ENCODE data around the gene MKRN1. TPM values are rescaled to one million over a fixed set of nuclear protein-coding genes. Genes with fewer than 3 reads are reported as not detected.
"Not testable (repeated sequence)": the region's sequence is repeated elsewhere in the genome, so short reads cannot be mapped to it uniquely, and the experiment has no call there.

MKRN1 gene
- total and polyA plus RNA-seq, 2 experiments from 2014 or later, result 68.8 to 71.5 TPM

DNA sequence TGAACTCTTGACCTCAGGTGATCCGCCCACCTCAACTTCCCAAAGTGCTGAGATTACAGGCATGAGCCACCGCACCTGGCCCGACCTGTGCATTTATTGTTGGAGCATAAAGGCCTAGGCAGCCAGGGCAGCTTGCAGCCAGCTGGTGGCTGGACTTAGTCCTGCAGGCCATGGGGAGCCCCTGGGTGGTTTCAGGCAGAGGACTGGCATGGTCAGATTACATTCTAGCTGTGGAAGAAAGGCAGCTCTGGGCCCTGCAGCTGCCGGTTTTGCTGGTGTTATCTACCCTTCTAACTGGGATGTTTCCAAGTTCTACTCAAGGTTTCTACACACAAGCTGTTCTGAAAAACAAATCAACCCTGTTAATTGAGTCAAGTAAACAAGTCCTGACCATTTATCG is 22.7 kb upstream of the MKRN1 start:
- H3F3A ChIP-seq (ENCODE audit: insufficient read depth), result no peaks in the 10 kb centered on the region
- no peak overlapping the region for H3K9ac ChIP-seq
- TF ChIP-seq EZH2 (IDR thresholded peaks at IDR 0.05; ENCODE audit: insufficient read depth, poor library complexity, severe bottlenecking), result no peak
- no peak for TF ChIP-seq EZH2phosphoT487 (IDR thresholded peaks at IDR 0.05; ENCODE audit: insufficient read depth, low read depth)
- H3K36me3 ChIP-seq (ENCODE audit: low read depth), result no peaks in the 10 kb centered on the region
- 0 out of 2 replicates have a peak, but pooled peaks cover 4% of the 10 kb centered on the region for H3K4me1 ChIP-seq (ENCODE audit: insufficient read depth)
- no peak overlapping the region for H3K4me2 ChIP-seq (ENCODE audit: unreplicated experiment)
- no peaks in the 10 kb centered on the region for H3K79me2 ChIP-seq (ENCODE audit: insufficient read depth)
- no peaks in the 10 kb centered on the region for H3K27me3 ChIP-seq (replicated peaks; ENCODE audit: insufficient read depth)
- WGBS, 2 experiments (ENCODE audit: low coverage in 1 of 2, low lambda C conversion rate in 2 of 2, missing lambda C conversion rate in 2 of 2), result 85 to 93% methylated on average over 5 of the region's 5 CpGs
- H3K9me3 ChIP-seq (ENCODE audit: low read depth), result no peaks in the 10 kb centered on the region
- no peak for DNase-seq
- H4K20me1 ChIP-seq (ENCODE audit: insufficient read depth), result no peaks in the 10 kb centered on the region
- no peak overlapping the region for H2AFZ ChIP-seq
- H3K9me2 ChIP-seq (ENCODE audit: insufficient read depth), result no peaks in the 10 kb centered on the region
- in situ Hi-C loops (cut with MboI), result loop anchor here (25.0 kb wide), 1 partner anchor 510 kb away; the partner anchor contains the start of gene MRPS33
- H3K4me3 ChIP-seq, result no peak overlapping the region
- no peak overlapping the region for H3K27ac ChIP-seq

DNA sequence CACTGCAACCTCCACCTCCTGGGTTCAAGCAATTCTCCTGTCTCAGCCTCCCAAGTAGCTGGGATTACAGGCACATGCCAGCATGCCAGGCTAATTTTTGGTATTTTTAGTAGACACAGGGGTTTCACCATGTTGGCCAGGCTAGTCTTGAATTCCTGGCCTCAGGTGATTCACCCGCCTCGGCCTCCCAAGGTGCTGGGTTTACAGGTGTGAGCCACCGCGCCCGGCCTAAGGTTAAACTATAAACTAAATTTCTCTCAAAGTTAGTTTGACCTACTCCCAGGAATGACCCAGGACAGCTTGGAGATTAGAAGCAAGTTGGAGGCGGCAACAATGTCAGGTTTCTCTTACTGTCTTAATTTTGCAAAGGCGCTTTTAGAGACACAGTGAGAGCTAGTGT is 18.5 kb upstream of the MKRN1 start:
- H3K27ac ChIP-seq; DNase-seq; H3K4me3 ChIP-seq; H3K36me3 ChIP-seq (ENCODE audit: low read depth); H4K20me1 ChIP-seq (ENCODE audit: insufficient read depth); H3K27me3 ChIP-seq (replicated peaks; ENCODE audit: insufficient read depth); H3K4me1 ChIP-seq (ENCODE audit: insufficient read depth); H2AFZ ChIP-seq; H3F3A ChIP-seq (ENCODE audit: insufficient read depth); H3K9ac ChIP-seq; in situ Hi-C loops (cut with MboI); H3K79me2 ChIP-seq (ENCODE audit: insufficient read depth); H3K9me3 ChIP-seq (ENCODE audit: low read depth); H3K4me2 ChIP-seq (ENCODE audit: unreplicated experiment); H3K9me2 ChIP-seq (ENCODE audit: insufficient read depth): not testable (repeated sequence)
- 96 to 99% methylated on average over 7 of the region's 7 CpGs for WGBS, 2 experiments (ENCODE audit: low coverage in 1 of 2, low lambda C conversion rate in 2 of 2, missing lambda C conversion rate in 2 of 2)

DNA sequence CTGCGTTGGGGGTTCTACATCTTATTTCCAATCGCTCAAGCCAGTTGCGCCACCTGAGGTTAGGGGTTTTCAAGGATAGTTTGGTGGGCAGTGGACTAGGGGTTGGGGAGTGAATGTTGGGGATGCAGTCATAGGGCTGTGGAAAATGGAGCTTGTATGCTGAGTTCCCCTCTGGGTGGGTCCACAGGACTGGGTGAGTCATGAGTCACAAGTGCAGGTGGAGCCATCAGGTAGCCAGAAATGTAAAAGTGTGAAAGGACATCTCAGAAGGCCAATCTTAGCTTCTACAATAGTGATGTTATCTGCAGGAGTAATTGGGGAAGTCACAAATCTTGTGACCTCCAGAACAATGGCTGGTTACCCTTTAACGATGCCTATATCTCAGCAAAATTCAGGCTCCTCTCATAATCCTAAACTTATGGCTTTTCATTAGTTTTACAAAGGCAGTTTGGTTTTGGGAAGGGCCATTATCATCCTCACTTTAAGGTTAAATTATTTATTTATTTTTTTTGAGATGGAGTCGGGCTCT is 18.0 kb upstream of the MKRN1 start:
- in situ Hi-C loops (cut with MboI), result no loop called here
- H2AFZ ChIP-seq, result no peak overlapping the region
- H3K9me2 ChIP-seq (ENCODE audit: insufficient read depth), result no peaks in the 10 kb centered on the region
- no peaks in the 10 kb centered on the region for H4K20me1 ChIP-seq (ENCODE audit: insufficient read depth)
- H3F3A ChIP-seq (ENCODE audit: insufficient read depth), result no peaks in the 10 kb centered on the region
- no peak for DNase-seq
- H3K36me3 ChIP-seq (ENCODE audit: low read depth), result no peaks in the 10 kb centered on the region
- H3K27me3 ChIP-seq (replicated peaks; ENCODE audit: insufficient read depth), result no peaks in the 10 kb centered on the region
- 78 to 81% methylated on average over 5 of the region's 5 CpGs for WGBS, 2 experiments (ENCODE audit: low coverage in 1 of 2, low lambda C conversion rate in 2 of 2, missing lambda C conversion rate in 2 of 2)
- no peak overlapping the region for H3K4me2 ChIP-seq (ENCODE audit: unreplicated experiment)
- no peaks in the 10 kb centered on the region for H3K4me1 ChIP-seq (ENCODE audit: insufficient read depth)
- H3K9ac ChIP-seq, result no peak overlapping the region
- no peaks in the 10 kb centered on the region for H3K79me2 ChIP-seq (ENCODE audit: insufficient read depth)
- TF ChIP-seq EZH2phosphoT487 (IDR thresholded peaks at IDR 0.05; ENCODE audit: insufficient read depth, low read depth), result no peak
- TF ChIP-seq EZH2 (IDR thresholded peaks at IDR 0.05; ENCODE audit: insufficient read depth, poor library complexity, severe bottlenecking), result no peak
- H3K27ac ChIP-seq, result no peak overlapping the region
- no peaks in the 10 kb centered on the region for H3K9me3 ChIP-seq (ENCODE audit: low read depth)
- H3K4me3 ChIP-seq, result no peak overlapping the region

DNA sequence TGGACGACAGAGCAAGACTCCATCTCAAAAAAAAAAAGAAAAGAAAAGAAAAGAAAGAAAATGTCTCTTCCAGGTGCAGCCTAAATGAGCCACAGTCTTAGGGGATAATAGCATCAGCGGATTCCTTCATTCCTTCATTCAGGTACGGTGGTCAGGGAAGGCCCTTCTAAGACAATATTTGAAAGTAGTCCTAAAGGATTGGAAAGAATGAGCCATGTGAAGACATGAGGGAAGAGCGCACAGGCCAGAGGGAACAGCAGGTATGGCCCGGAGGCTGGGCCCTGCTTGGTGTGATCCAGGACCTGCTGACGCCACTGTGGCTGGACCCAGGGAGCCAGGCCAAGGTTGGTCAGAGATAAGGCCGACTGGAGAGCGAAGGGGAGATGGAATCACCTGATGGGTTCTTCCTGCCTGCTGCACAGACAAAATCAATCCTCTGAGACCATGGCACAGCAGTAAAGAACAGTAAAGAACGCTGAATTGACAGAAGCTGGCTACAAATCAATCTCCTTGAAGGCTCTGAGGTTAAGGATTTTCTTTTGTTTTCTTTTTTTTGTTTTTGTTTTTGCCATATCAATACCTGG is 16.3 kb upstream of the MKRN1 start:
- Histone ChIP-seq H3K9ac (no peak overlapping the region), H3K9me2 (ENCODE audit: insufficient read depth) (no peaks in the 10 kb centered on the region), H3K36me3 (ENCODE audit: low read depth) (no peaks in the 10 kb centered on the region), H2AFZ (no peak overlapping the region), H3F3A (ENCODE audit: insufficient read depth) (no peaks in the 10 kb centered on the region), H4K20me1 (ENCODE audit: insufficient read depth) (no peaks in the 10 kb centered on the region), H3K4me2 (ENCODE audit: unreplicated experiment) (no peak overlapping the region), H3K27me3 (replicated peaks; ENCODE audit: insufficient read depth) (no peaks in the 10 kb centered on the region), H3K4me3 (no peak overlapping the region), H3K27ac (no peak overlapping the region), H3K4me1 (ENCODE audit: insufficient read depth) (no peaks in the 10 kb centered on the region), H3K9me3 (ENCODE audit: low read depth) (no peaks in the 10 kb centered on the region), H3K79me2 (ENCODE audit: insufficient read depth) (no peaks in the 10 kb centered on the region)
- in situ Hi-C loops (cut with MboI), result no loop called here
- TF ChIP-seq EZH2 (IDR thresholded peaks at IDR 0.05; ENCODE audit: insufficient read depth, poor library complexity, severe bottlenecking), result no peak
- TF ChIP-seq EZH2phosphoT487 (IDR thresholded peaks at IDR 0.05; ENCODE audit: insufficient read depth, low read depth), result no peak
- WGBS, 2 experiments (ENCODE audit: low coverage in 1 of 2, low lambda C conversion rate in 2 of 2, missing lambda C conversion rate in 2 of 2), result 88 to 91% methylated on average over 8 to 9 of the region's 9 CpGs
- DNase-seq, result no peak

DNA sequence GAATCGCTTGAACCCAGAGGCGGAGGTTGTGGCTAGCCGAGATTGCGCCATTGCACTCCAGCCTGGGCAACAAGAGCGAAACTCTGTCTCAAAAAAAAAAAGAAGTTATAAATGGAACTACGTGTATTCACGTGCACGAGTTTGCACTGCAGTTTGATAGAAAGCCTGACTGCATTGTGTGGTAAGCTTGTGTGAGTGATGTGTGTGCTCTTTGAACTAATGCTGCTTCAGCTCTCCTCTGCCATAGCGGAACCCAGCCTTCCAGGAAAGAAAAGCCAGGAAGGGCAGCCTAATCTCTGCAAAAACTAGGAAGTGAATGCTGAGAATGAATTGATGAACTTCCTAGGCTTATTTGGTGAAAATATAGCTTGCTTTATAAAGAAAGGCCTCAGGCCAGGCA is 15.6 kb upstream of the MKRN1 start:
- 85 to 90% methylated on average over 9 of the region's 9 CpGs for WGBS, 2 experiments (ENCODE audit: low coverage in 1 of 2, low lambda C conversion rate in 2 of 2, missing lambda C conversion rate in 2 of 2)

More for the DNA sequence above, 15.6 kb upstream of the MKRN1 start:
- H3K4me3 ChIP-seq, result no peak overlapping the region
- H3K27me3 ChIP-seq (replicated peaks; ENCODE audit: insufficient read depth), result no peaks in the 10 kb centered on the region
- no peak for DNase-seq
- no peaks in the 10 kb centered on the region for H3K79me2 ChIP-seq (ENCODE audit: insufficient read depth)
- no peaks in the 10 kb centered on the region for H3K9me2 ChIP-seq (ENCODE audit: insufficient read depth)
- H3K4me2 ChIP-seq (ENCODE audit: unreplicated experiment), result no peak overlapping the region
- H3K27ac ChIP-seq, result no peak overlapping the region
- no peaks in the 10 kb centered on the region for H3K4me1 ChIP-seq (ENCODE audit: insufficient read depth)
- H3K9me3 ChIP-seq (ENCODE audit: low read depth), result no peaks in the 10 kb centered on the region
- no peak overlapping the region for H2AFZ ChIP-seq
- TF ChIP-seq EZH2 (IDR thresholded peaks at IDR 0.05; ENCODE audit: insufficient read depth, poor library complexity, severe bottlenecking), result no peak
- no peak for TF ChIP-seq EZH2phosphoT487 (IDR thresholded peaks at IDR 0.05; ENCODE audit: insufficient read depth, low read depth)
- H4K20me1 ChIP-seq (ENCODE audit: insufficient read depth), result no peaks in the 10 kb centered on the region
- H3F3A ChIP-seq (ENCODE audit: insufficient read depth), result no peaks in the 10 kb centered on the region
- in situ Hi-C loops (cut with MboI), result no loop called here
- no peaks in the 10 kb centered on the region for H3K36me3 ChIP-seq (ENCODE audit: low read depth)
- no peak overlapping the region for H3K9ac ChIP-seq

Data from GM23248 (cell line).